K562 (cell line): Measurements from ENCODE around the gene PRF1. TPM values are rescaled to one million over a fixed set of nuclear protein-coding genes. Genes with fewer than 3 reads are reported as not detected.

Experiments
- ATAC-seq: fragments of 200-7000 bp; cut with Tn5 transposase; 3 replicates; pipeline ENCODE4 v1.9.1; 2020; ENCODE audit warnings: moderate library complexity
- BruUV-seq: library from RNA; stranded (reverse); fragments of 400-500 nt; replicated peaks from 2 replicates; lab custom pipeline; 2021; lab: Mats Ljungman, UMichigan
- CTCF ChIA-PET: fragments of 300-600 bp; formaldehyde crosslinking; extraction: SDS; loops from one replicate; lab custom pipeline; 2021; ENCODE audit warnings: low intra/inter-chr PET ratio; lab: Yijun Ruan, JAX
- POLR2A ChIA-PET: fragments of 300-600, 350-650 bp; sonication (Branson Sonifier 250); formaldehyde crosslinking; extraction: SDS; loops from one replicate; lab custom pipeline; 2021; ENCODE audit warnings: antibody characterized with exemption, inconsistent platforms; lab: Yijun Ruan, JAX
- DNase-seq, 4 experiments: peaks; one replicate each; pipeline versions ENCODE4 v3.0.0 to v3.0.0-alpha.2; 2011 to 2018; ENCODE audit warnings: low spot score in 3 of 4, mixed read lengths in 3 of 4; ENCODE audit errors: extremely low read depth in 1 of 4
- FAIRE-seq: peaks from 2 replicates; lab custom pipeline; 2011; peaks lifted over from hg19 to GRCh38; lab: Jason Lieb, UNC
- H2AFZ ChIP-seq: 2 replicates; pipeline ENCODE4 v1.6.0; 2011; ENCODE audit warnings: low read depth, low read length, control low read depth, inconsistent platforms
- H3K27ac ChIP-seq: fragments of 200-600 bp; 3 replicates; pipeline ENCODE4 v1.8.0; 2011; ENCODE audit warnings: low read depth, mild to moderate bottlenecking, control low read depth, inconsistent platforms, low read length, moderate library complexity, mixed read lengths; ENCODE audit errors: extremely low read depth
- H3K27me3 ChIP-seq, 2 experiments: fragments of 300-600 bp in 1 of 2; 2 replicates in 1 of 2; 3 replicates in 1 of 2; pipeline versions ENCODE4 v1.6.0 to v1.8.0; 2011; ENCODE audit warnings: inconsistent platforms in 2 of 2, low read length in 2 of 2, mild to moderate bottlenecking in 1 of 2, mixed read lengths in 1 of 2, moderate library complexity in 1 of 2; ENCODE audit not compliant: control insufficient read depth in 2 of 2, insufficient read depth in 2 of 2
- H3K36me3 ChIP-seq: fragments of 300-600 bp; 3 replicates; pipeline ENCODE4 v1.8.0; 2011; ENCODE audit warnings: mild to moderate bottlenecking, low read length, inconsistent platforms; ENCODE audit not compliant: control insufficient read depth, insufficient read depth
- H3K4me1 ChIP-seq, 2 experiments: fragments of 200-600 bp in 1 of 2; replicated peaks in 1 of 2; 2 replicates in 1 of 2; 3 replicates in 1 of 2; pipeline versions ENCODE4 v1.5.1 to v1.8.0; 2011; ENCODE audit warnings: inconsistent platforms in 2 of 2, low read length in 2 of 2, mild to moderate bottlenecking in 1 of 2, mixed read lengths in 1 of 2, moderate library complexity in 1 of 2; ENCODE audit not compliant: control insufficient read depth in 2 of 2, insufficient read depth in 2 of 2
- H3K4me2 ChIP-seq: 2 replicates; pipeline ENCODE4 v1.6.1; 2011; ENCODE audit warnings: low read length, control low read depth, inconsistent platforms, mixed read lengths; ENCODE audit not compliant: insufficient read depth
- H3K4me3 ChIP-seq: fragments of 200-600 bp; sonication (generic), shearing (Covaris generic); 2 replicates; pipeline ENCODE4 v1.5.1; 2016; ENCODE audit warnings: control low read depth, inconsistent platforms
- H3K79me2 ChIP-seq: fragments of 200-600 bp; 3 replicates; pipeline ENCODE4 v1.8.0; 2011; ENCODE audit warnings: low read length, inconsistent platforms; ENCODE audit not compliant: control insufficient read depth, insufficient read depth
- H3K9ac ChIP-seq, 2 experiments: 2 replicates each; pipeline versions ENCODE4 v1.6.0 to v1.6.1; 2011; ENCODE audit warnings: low read depth in 2 of 2, low read length in 2 of 2, control low read depth in 1 of 2, inconsistent platforms in 1 of 2, mild to moderate bottlenecking in 1 of 2, mixed read lengths in 1 of 2; ENCODE audit not compliant: insufficient read depth in 1 of 2
- H3K9me1 ChIP-seq: one replicate; pipeline ENCODE4 v1.6.0; 2011; ENCODE audit warnings: inconsistent platforms, mild to moderate bottlenecking, low read length, moderate library complexity; ENCODE audit not compliant: control insufficient read depth, insufficient read depth
- H3K9me3 ChIP-seq: replicated peaks from 2 replicates; pipeline ENCODE4 v1.5.1; 2011; ENCODE audit warnings: low read depth, low read length, inconsistent platforms; ENCODE audit not compliant: control insufficient read depth, insufficient read depth
- H4K20me1 ChIP-seq: replicated peaks from 2 replicates; pipeline ENCODE4 v1.6.1; 2011; ENCODE audit warnings: low read length, inconsistent platforms, mixed read lengths; ENCODE audit not compliant: control insufficient read depth, insufficient read depth
- ARID3A ChIP-seq: IDR thresholded peaks from 2 replicates; pipeline ENCODE4 v1.6.1; 2012; ENCODE audit warnings: low read depth, low read length, improper control_type of control experiment, borderline replicate concordance
- NFIC ChIP-seq: fragments of 450-650 bp; IDR thresholded peaks from 2 replicates; pipeline ENCODE4 v1.6.1; 2017; ENCODE audit warnings: mild to moderate bottlenecking, inconsistent platforms
- NFIX ChIP-seq: fragments of 250-450 bp; sonication (Bioruptor Pico); IDR thresholded peaks from 2 replicates; pipeline ENCODE4 v1.4.0; 2020; ENCODE audit warnings: low read depth, mild to moderate bottlenecking, moderate library complexity
- ZNF224 ChIP-seq: sonication (generic); formaldehyde crosslinking; IDR thresholded peaks from 2 replicates; pipeline ENCODE4 v1.8.0; 2022; ENCODE audit warnings: mild to moderate bottlenecking, missing genetic modification reagents
- ZNF717 ChIP-seq: fragments of 250-450 bp; sonication (Bioruptor Pico); IDR thresholded peaks from 2 replicates; pipeline ENCODE4 v1.5.0; 2021
- WGBS: fragments of 100-300 bp; shearing (Covaris generic); methylation state at CpG from one replicate; pipeline ENCODE4 v1.1.6; 2016; ENCODE audit warnings: low coverage, mixed read lengths; ENCODE audit not compliant: insufficient coverage; ENCODE audit errors: missing lambda C conversion rate; 5-methylcytosine and 5-hydroxymethylcytosine counted together
- in situ Hi-C: fragments of 300-500 bp; cut with MboI; formaldehyde crosslinking; loops from 4 replicates; pipeline ENCODE4 v1.15.0; 2018; ENCODE audit warnings: inconsistent platforms, mixed read lengths
- intact Hi-C: fragments of 100-400 bp; cut with micrococcal nuclease; formaldehyde crosslinking; loops from 2 replicates; pipeline ENCODE4 v1.14.2; 2022
- polyA plus RNA-seq, 8 experiments: library from polyadenylated mRNA; depleted of rRNA in 4 of 8; stranded (reverse) in 5 of 8; unstranded in 3 of 8; fragments of >200 nt; fragmentation: Nextera tagmentation in 2 of 8; fragmentation: Illumina TruSeq in 1 of 8; extraction: Ambion mirVana in 2 of 8; extraction: Trizol in 1 of 8; gene quantifications; 2 replicates each; pipeline versions ENCODE4 v1.2.1 to v1.2.3, GENCODE V29; 2011 to 2014; ENCODE audit warnings: inconsistent platforms in 1 of 8, missing spikeins in 1 of 8
- total RNA-seq, 7 experiments: library from RNA; depleted of rRNA in 6 of 7; stranded (reverse); fragments of >200 nt in 6 of 7; fragmentation: Illumina TruSeq in 2 of 7; extraction: Trizol in 2 of 7; gene quantifications; 2 replicates each; pipeline versions ENCODE4 v1.2.1 to v1.2.3, GENCODE V29; 2011 to 2021; ENCODE audit warnings: low replicate concordance in 1 of 7

The PRF1 gene
- total and polyA plus RNA-seq, 9 of the 15 experiments (the other 6 are each of a cell fraction or from before 2014, with no cell fraction given): 3.8 to 8.6 (median 6.3) TPM

- FAIRE-seq (no peak), DNase-seq (no peak), ATAC-seq (no peak)
- ChIA-PET POLR2A (interaction anchor here (0.6 to 2.4 kb wide), 5 partner anchors 8 to 168 kb away, joined by 3 to 19 read pairs (median 5); no protein-coding TSS in a partner anchor), CTCF (no interaction called here)
- H3K4me3 ChIP-seq: no peak overlapping the region
- no peaks in the 10 kb centered on the region for H3K36me3 ChIP-seq
- no peak overlapping the region; the same call in 1 of the 2 replicates for H2AFZ ChIP-seq
- H3K9me3 ChIP-seq: no peaks in the 10 kb centered on the region
- no peaks in the 10 kb centered on the region for H3K79me2 ChIP-seq
- intact Hi-C loops: no loop called here
- H3K27ac ChIP-seq: no peak overlapping the region
- TF ChIP-seq ARID3A: no peak
- TF ChIP-seq ZNF224 (CRISPR knock-in tag): 0 out of 2 replicates have a peak, but pooled peaks have one; percentile 67
- peak; percentile 93 for TF ChIP-seq NFIC
- TF ChIP-seq ZNF717: no peak
- TF ChIP-seq NFIX (CRISPR knock-in tag): peak; percentile 25; the same call in 1 of the 2 replicates
- peaks cover 24 to 38% of the 10 kb centered on the region in 2 experiments for H3K4me1 ChIP-seq
- H3K4me2 ChIP-seq: no peak overlapping the region
- BruUV-seq: no TSS peak
- H3K9ac ChIP-seq: peak overlapping the region in 1 of 2 experiments; percentile 87; a peak in 2 of 4 replicates
- in situ Hi-C loops: no loop called here
- no peaks in the 10 kb centered on the region for H3K9me1 ChIP-seq
- 49% methylated on average over 8 of the region's 8 CpGs for WGBS
- H4K20me1 ChIP-seq: no peaks in the 10 kb centered on the region
- H3K27me3 ChIP-seq: no peaks in the 10 kb centered on the region
Measured at GRCh38 chr10:70585578-70586169, 16.9 kb downstream of the PRF1 start.
